GM20431 (cell line): ENCODE data around the gene RNF32.
"Not testable (repeated sequence)": the region's sequence is repeated elsewhere in the genome, so short reads cannot be mapped to it uniquely, and the experiment has no call there.

Experiments used
- in situ Hi-C: fragments of 300-500 bp; cut with MseI, MboI; formaldehyde crosslinking; loops from one replicate; pipeline ENCODE4 v1.15.0; 2020; ENCODE audit warnings: low sequenced_read_pairs; ENCODE audit not compliant: unreplicated experiment

Gene RNF32

DNA sequence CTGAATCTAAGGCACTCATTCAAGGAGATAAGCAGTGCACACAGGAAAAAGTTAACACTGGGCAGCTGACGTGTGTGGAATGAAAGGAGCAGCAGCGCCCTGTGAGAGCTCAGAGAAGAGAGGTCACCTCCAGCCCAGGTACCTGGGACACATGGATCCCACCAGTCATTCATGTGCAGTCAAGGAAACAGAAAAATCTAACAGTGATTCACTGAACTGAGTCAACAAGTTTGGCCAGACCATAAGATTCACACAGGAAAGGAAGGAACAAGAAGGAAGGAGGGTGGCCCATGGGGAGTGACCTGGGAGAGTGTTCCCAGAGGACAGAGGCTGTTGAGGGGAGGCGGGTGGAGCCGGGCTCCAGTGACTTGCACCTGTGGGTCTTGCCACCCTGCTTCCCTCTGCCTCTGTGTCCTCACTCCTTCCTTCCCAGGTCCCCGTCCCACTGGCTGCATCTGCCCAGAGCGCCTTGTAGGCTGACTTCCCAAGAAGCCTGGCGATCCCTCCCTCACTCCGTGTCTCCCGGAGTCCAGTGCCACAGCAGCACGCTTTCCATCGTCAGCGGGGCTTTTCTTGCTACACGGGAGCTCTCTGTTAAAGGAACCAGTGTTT, 27.7 kb downstream of the RNF32 start:
- in situ Hi-C loops: no loop called here

DNA sequence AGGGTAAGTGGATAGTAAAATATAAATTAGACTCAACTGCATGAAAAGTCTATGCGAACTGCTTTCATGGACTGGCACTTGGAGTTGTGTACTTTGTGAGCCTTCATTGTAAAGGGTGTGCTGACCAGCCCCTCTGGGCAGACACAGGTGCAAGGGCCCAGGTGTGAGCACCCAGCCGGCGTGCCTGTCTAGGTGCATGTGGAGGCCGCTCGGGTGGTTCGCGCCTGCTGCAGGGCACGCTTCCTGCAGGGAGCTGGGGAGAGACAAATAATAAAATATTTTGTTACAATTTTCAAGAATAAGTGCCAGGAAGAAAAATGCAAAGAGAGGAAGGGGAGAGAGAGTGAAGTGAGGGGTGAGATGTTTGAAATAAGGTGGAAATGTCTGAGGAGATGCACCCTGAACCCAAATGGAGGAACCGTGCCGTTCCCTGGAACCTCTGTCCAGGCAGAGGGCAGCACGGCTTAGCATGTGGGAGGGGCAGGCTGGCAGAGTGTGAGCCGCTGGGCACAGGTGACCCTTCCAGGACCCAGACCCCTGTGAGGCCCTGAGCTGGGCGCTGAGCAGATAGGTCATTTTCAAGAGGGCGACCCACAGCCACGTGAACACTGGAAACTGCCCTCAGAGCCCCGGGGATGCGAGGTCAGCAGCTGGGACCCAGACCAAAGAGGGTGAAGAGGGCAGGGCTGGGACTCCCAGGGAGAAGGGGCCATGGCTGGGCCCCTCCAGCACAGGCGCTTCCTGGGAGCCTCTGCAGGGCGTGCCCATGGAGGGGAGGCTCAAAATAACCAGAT, 28.7 kb downstream of the RNF32 start:
- in situ Hi-C loops: no loop called here

DNA sequence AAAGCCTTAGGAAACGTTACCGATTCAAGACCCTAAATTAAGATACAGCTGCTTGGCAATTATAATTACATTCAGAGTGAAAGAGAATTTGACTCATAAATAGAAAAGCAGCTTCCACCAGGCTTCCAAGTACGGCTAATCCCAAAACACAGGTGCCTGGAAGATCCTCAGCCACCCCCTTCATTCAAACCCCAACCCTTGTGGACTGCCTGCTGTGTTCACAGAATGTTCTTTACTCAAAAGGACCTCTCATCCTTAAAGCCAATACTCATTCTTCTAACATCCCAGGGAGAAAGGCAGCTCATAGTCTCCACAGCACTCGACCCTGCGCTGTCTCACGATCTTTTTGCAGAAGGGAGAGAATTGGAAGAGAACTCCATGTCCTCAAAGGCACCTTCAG, 32.9 kb downstream of the RNF32 start:
- in situ Hi-C loops: no loop called here

DNA sequence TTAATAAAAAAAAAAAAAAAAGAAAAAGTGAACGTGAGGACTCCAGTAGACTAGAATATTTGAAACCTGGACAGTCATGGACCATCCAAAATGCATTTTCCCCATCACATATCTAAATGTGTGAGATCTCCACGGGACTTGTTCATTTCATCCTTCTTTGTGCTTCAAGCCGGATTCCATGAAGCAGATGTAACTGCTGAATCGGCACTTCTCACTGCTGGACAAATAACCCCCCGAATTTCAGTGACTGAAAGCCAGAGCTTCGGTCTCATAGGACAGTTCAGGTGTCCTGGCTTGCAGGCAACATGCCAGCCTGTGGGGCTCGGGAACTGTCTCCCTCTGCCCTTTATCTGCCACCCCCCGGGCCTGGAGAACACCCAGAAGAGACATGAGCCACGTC, 33.3 kb downstream of the RNF32 start:
- in situ Hi-C loops: no loop called here

DNA sequence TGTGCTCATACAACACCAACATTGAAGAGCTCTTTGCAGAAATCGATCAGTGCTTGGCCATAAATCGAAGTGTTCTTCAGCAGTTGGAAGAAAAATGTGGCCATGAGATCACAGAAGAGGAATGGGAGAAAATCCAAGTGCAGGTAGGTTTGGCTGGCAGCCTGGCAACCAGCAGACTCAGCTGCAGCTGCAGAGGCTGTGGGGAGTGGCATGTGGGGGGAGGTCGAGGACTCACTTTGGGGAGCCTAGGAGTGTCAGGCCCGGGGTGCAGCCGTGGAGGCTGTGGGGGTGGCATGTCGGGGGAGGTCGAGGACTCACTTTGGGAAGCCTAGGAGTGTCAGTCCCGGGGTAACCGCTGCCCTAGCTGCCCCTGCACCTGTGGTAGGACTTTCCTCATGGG, 35.1 kb downstream of the RNF32 start:
- in situ Hi-C loops: no loop called here

DNA sequence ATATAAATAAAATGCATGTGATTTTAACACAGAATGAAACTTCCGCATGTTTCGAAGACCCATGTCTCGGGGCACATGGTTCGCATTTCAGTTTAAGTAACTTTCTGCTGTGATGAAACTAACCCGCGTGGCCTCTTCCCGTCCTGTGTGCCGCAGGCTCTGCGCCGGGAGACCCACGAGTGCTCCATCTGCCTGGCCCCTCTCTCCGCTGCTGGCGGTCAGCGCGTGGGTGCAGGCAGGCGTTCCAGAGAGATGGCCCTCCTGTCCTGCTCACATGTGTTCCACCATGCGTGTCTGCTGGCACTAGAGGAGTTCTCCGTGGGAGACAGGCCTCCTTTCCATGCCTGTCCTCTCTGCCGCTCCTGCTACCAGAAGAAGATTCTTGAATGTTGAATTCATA, 35.7 kb downstream of the RNF32 start:
- in situ Hi-C loops: no loop called here

DNA sequence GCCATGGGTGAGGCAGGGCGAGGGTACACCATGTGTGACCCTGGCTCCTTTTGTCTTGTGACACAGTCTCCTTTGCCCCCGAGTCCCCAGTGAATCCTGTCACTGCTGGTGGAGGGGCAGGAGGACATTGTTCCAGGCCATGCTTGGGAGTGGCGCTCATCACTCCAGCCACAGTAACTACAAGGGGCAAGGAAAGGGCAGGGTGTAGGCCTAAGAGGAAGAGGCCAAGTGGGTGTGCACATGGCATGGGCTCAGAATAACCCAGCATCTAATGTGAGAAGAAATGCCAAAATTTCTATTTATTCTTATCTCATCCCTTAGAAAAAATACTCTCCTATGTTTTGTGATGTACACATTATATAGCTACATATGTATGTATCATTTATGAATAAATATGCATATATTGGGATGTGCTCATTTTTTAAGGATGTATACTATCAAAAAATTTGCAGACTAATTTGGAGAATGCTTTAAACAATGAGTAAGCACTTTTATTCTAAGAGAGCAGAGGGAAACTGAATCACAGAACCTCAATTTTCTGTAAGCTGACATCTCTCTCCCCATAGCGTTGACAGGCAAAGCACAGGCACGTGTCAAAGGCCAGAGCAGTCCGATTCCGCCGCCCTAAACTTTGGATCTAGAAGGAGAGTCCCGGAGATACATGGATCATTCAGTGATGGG, 36.9 kb downstream of the RNF32 start:
- in situ Hi-C loops: no loop called here

DNA sequence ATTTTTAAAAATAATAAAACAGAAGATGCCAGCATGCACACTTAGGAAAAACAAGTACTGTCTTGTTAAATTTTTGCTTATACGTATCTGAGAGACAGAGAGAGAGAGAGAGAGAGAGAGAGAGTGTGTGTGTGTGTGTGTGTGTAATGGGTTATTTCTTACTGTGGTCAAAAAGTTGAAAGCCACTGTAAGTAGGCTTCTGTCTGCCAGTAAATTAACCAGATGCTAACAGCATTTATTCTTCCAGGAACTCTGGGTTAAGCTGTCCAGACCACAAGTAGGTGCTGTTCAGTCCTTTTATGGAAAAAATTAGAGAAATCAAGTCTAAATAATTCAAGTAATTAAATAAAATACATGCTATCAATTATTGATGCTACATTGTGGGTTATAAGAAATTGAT, 39.7 kb downstream of the RNF32 start:
- in situ Hi-C loops: no loop called here

DNA sequence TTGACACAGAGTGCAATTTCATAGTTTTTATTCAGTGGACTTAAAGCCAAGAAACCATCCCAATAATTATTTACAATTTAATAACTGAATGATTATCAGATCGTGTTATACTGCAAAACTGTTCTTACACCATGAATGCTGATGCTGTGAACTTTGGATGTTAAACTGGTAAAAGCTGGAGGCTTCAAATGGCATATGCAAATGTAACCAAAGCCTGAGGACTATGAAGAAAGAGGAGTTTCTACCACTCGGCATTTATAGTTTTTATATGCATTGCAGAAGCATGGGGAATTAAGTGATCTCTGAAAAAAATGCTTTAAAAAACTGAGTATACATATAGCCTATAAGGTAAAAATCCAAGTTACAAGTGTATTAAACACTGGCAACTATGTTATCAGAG, 42.4 kb downstream of the RNF32 start:
- in situ Hi-C loops: no loop called here

DNA sequence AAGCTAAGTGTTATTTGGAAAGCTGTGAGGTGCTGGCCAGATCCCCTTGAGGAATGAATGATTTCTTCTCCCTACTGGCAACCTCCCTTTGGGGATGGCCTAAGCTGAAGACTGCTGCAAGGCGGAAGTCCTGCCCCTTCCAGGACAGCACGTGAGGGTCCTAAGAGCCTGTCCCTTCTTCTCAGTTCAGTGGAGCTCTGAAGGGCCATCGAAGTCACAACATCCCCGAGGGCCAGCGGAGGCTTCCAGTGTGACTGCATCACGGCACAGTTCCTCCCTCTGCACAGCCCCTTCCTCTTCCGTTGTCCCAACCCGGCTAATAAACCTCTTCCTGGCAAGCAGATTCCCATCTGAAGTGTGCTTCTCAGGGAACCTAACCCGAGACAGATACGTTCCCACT, 43.7 kb downstream of the RNF32 start:
- in situ Hi-C loops: no loop called here

DNA sequence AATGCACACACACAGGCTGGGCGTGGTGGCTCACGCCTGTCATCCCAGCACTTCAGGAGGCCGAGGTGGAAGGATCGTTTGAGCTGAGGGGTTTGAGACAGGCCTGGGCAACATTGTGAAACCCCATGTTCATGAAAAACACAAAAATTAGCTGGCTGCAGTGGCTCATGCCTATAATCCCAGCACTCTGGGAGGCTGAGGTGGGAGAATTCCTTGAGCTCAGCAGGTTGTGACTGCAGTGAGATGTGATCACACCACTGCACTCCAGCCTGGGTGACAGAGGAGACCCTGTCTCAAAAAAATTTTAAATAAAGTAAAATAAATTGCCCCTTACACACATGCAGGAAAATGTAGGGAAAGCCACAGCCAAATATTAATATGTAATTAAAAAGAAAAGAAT, 44.1 kb downstream of the RNF32 start:
- in situ Hi-C loops: no loop called here

DNA sequence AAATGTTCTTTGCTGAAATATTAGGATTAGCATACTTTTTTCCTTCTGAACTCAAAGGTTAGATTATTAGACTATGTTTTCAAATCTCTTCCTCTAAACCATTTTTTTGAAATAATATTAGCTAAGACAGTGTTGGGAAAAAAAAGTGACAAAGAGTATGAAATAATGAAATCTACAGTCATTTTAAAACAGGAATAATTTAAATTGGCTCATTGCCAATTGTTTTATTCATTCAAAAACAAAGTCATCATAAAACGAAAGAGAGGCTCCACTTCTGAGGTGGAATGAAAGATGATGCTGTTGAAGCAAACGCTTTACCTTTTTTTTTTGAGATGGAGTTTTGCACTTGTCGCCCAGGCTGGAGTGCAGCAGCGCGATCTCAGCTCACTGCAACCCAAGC, 51.2 kb downstream of the RNF32 start:
- in situ Hi-C loops: no loop called here

DNA sequence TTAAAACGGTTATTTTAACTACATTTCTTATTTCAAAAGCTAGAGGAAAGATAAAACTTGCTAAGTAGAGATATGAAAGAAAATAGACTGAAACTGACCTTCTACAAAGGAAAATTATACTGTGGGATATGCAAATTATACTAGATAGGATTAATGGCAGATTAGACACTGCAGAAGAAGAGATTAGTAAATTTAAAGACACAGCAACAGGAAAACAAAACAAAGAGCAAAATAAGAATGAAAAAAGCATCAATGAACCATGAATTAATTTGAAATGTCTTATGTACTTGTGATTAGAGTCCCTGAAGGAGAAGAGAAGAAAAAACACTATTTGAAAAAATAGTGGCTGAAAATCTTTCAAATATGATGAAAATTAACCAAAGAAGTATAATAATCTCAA, 52.3 kb downstream of the RNF32 start:
- in situ Hi-C loops: no loop called here

DNA sequence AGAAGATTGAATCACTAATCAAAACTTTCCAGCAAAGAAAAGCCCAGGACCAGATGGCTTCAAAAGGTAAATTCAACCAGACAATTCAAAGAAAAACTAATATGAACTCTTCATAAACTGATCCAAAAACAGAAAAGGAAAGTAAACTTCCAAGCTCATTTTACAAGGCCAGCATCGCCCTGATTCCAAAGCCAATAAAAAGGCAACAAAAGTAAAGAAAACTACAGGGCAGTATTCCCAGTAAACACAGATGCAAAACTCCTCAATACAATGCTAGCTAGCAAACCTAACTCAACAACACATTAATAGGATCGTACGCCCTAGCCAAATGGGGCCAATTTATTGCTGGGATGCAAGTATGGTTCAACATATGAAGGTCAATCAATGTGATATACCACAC, 53.1 kb downstream of the RNF32 start:
- in situ Hi-C loops: no loop called here

DNA sequence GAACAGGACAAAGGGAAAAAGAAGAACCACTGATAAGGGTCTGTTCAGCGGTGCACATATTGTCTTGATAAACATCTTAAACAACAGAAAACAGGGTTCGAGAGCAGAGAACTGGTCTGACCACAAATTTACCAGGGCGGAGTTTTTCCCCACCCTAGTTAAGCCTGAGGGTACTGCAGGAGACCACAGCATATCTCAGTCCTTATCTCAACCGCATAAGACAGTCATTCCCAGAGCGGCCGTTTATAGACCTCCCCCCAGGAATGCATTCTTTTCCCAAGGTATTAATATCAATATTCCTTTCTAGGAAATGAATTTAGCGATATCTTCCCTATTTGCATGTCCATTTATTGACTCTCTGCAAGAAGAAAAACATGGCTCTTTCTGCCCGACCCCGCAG, 56.7 kb downstream of the RNF32 start:
- in situ Hi-C loops: not testable (repeated sequence)

DNA sequence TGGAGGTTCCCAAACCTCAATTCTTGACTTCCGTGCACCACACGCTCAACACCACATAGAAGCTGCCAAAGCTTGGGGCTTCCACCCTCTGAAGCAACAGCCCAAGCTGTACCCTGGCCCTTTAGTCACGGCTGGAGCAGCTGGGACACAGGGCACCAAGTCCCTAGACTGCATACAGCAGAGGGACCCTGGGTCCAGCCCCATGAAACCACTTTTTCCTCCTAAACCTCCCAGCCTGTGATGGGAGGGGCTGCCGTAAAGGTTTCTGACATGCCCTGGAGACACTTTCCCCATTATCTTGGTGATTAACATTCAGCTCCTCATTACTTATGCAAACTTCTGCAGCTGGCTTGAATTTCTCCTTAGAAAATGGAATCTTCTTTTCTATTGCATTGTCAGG, 57.9 kb downstream of the RNF32 start:
- in situ Hi-C loops: not testable (repeated sequence)

DNA sequence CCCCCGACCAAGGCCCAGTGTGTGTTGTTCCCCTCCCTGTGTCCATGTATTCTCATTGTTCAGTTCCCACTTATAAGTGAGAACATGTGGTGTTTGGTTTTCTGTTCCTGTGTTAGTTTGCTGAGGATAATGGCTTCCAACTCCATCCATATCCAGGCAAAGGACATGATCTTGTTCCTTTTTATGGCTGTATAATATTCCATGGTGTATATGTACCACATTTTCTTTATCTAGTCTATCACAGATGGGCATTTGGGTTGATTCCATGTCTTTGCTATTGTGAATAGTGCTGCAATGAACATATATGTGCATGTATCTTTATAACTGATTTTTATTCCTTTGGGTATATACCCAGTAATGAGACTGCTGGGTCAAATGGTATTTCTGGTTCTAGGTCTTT, 61.2 kb downstream of the RNF32 start:
- in situ Hi-C loops: not testable (repeated sequence)

DNA sequence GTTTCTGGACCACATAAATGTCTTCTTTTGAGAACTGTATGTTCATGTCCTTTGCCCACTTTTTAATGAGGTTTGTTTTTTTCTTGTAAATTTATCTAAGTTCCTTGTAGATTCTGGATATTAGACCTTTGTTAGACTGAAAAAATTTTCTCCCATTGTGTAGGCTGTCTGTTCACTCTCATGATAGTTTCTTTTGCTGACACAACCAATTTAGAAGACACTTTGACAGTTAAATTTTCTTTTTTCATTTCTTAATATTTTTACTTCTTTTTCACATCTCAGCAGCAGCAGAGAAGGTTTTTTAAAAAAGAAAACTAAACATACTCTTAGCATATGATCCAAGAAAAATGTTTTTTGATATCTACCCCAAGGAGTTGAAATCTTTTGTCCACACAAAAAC, 61.8 kb downstream of the RNF32 start:
- in situ Hi-C loops: no loop called here

DNA sequence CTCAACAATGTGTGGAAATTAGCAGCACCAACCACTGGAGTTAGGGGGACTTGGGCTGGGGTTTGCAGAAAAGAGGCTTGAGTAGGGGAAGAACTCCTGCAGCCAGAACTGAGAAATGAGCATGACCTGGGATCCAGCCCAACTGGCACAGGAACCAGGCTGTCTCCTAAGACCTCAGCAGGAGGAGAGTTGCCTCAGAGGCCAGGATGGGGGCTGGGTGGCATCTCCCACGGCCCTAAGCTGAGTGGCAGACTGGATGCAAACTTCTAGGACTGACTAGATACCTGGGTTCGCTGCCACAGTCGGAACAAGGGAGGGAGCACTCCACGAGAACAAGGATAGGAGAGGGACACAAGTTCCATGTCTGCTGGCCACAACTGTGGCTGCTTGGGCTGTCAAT, 62.6 kb downstream of the RNF32 start:
- in situ Hi-C loops: no loop called here

DNA sequence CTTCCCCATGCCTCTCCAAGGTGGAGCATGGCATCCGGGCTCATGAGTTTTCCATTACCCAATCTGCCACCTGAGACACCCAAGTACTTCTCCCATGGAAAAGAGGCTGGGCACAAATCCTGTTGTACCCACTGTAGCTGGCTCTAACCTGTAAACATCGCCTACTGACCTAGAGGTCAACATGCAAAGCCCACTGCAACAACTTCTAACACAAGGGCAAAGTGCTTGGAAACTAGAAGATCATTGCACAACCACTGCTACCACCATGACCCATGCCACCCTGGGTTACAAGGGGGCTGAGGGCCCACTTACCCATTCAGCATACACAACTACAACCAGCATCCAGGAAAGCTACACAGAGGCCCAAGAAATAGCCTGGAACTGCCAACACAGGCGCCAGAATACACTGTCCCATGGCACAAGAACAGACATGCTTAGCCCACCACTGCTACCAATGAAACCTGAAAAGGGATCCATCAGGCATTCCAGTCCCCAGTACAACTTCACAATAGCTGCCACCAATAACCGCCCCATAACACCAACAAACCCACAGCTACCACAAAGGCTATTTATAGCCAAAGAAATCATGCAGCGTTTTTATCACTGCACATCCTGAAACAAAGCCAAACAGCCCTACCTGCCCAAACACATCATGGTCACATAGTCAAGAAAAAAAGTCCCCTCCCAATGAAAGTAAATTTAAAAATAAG, 63.4 kb downstream of the RNF32 start:
- in situ Hi-C loops: no loop called here
